ENCODE data around the gene MVK. TPM values are rescaled to one million over a fixed set of nuclear protein-coding genes. Genes with fewer than 3 reads are reported as not detected.

MVK gene
- total RNA-seq, 3 donors from 2014 or later, result 8.8 to 18.4 (median 17.6) TPM

DNA sequence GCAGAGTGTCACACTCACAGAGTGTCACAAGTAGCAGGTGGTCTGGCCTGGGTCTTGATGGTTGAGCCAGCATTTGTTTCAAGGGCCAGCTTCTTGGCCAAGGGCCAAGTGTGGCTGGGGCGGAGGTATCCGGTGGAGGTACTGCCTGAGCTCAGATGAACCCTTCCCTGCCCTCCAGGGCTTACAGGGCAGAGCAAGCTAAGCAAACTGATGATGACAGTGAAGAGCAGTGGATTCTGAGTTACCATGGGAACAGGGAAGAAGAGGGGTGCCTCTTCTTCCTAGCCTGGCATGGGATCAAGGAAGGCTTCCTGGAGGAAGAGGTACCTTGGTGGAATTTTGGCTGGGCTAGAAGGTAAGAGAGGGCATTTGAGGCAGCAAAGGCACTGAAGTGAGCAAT, 35.7 kb downstream of the MVK start:
- Histone ChIP-seq H3K4me3 (no peak overlapping the region), H3K27ac (no peak overlapping the region), H3K27me3 (peaks cover 0 to 8% of the 10 kb centered on the region in 2 donors), H3K9me3 (no peaks in the 10 kb centered on the region), H3K4me1 (no peaks in the 10 kb centered on the region), H3K36me3 (no peaks in the 10 kb centered on the region)
- DNase-seq (ENCODE audit: low spot score in 2 of 2), result no peak
- TF ChIP-seq POLR2AphosphoS5 (IDR thresholded peaks at IDR 0.05), result no peak
- intact Hi-C loops (cut with DNase I; ENCODE audit: low total_unique reads), result no loop called here

DNA sequence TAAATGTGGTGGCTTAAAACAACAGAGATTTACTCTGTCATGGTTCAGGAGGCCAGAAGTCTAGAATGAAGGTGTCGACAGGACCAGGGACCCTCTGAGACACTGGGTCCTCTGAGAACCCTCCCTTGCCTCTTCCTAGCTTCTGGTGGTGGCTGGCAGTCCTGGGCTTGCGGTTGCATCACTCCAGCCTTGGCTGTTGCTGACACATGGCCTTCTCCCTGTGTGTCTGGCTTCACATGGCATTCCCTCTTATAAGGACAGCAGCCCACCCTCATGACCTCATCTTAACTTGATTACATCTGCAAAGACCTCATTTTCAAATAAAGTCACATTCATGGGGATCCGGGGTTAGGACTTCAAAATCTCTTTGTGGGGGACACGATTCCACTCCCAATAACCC, 36.9 kb downstream of the MVK start:
- no peaks in the 10 kb centered on the region for H3K4me1 ChIP-seq
- H3K4me3 ChIP-seq, result no peak overlapping the region
- intact Hi-C loops (cut with DNase I; ENCODE audit: low total_unique reads), result no loop called here
- no peak for DNase-seq (ENCODE audit: low spot score in 2 of 2)
- no peaks in the 10 kb centered on the region for H3K36me3 ChIP-seq
- H3K27me3 ChIP-seq, result peaks cover 0 to 8% of the 10 kb centered on the region in 2 donors
- no peaks in the 10 kb centered on the region for H3K9me3 ChIP-seq
- TF ChIP-seq, protein P1, sequence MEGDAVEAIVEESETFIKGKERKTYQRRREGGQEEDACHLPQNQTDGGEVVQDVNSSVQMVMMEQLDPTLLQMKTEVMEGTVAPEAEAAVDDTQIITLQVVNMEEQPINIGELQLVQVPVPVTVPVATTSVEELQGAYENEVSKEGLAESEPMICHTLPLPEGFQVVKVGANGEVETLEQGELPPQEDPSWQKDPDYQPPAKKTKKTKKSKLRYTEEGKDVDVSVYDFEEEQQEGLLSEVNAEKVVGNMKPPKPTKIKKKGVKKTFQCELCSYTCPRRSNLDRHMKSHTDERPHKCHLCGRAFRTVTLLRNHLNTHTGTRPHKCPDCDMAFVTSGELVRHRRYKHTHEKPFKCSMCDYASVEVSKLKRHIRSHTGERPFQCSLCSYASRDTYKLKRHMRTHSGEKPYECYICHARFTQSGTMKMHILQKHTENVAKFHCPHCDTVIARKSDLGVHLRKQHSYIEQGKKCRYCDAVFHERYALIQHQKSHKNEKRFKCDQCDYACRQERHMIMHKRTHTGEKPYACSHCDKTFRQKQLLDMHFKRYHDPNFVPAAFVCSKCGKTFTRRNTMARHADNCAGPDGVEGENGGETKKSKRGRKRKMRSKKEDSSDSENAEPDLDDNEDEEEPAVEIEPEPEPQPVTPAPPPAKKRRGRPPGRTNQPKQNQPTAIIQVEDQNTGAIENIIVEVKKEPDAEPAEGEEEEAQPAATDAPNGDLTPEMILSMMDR (IDR thresholded peaks at IDR 0.05), result no peak
- TF ChIP-seq POLR2A (IDR thresholded peaks at IDR 0.05) (no peak), POLR2AphosphoS5 (IDR thresholded peaks at IDR 0.05) (no peak)
- H3K27ac ChIP-seq, result no peak overlapping the region

DNA sequence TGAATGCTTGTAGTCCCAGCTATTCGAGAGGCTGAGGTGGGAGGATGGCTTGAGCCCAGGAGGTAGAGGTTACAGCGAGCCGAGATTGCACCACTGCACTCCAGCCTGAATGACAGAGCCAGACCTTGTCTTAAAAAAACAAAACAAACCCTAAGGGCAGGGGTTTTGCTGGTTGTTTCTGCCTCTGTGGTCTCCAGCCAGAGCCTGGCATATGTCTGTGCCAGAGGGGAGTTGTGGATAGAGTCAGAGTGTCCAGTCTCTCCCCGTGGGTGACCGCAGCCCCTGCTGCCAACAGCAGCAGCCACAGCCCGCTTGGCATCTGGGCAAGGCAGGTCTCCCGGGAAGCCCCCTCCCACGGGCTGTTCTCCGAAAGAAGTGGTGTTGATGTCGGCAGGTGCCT, 37.6 kb downstream of the MVK start:
- intact Hi-C loops (cut with DNase I; ENCODE audit: low total_unique reads), result no loop called here
- H3K27me3 ChIP-seq, result peaks cover 0 to 8% of the 10 kb centered on the region in 2 donors
- no peaks in the 10 kb centered on the region for H3K36me3 ChIP-seq
- no peaks in the 10 kb centered on the region for H3K9me3 ChIP-seq
- no peaks in the 10 kb centered on the region for H3K4me1 ChIP-seq
- H3K4me3 ChIP-seq, result no peak overlapping the region
- TF ChIP-seq, protein P1 (IDR thresholded peaks at IDR 0.05), result no peak
- TF ChIP-seq POLR2AphosphoS5 (IDR thresholded peaks at IDR 0.05), result no peak
- TF ChIP-seq POLR2A (IDR thresholded peaks at IDR 0.05), result no peak
- no peak for DNase-seq (ENCODE audit: low spot score in 2 of 2)
- H3K27ac ChIP-seq, result no peak overlapping the region

DNA sequence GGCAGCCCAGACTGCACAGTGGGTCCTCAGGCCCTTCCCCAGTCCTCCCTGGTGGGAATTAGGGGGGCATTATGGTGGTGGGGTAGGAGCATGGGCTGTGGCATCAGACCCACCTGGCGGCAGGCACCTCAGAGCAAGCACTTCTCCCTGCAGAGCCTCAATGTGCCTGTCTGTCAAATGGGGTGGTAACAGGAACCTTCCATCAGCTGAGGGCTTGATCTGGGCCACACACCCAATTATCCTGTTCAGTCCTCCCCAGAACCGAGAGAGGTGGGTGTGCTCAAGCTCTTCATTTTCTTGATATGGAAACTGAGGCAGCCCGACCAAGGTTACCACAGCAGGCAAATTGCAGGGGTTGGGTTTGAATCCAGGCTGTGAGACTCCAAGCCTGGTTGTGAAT, 38.4 kb downstream of the MVK start:
- DNase-seq (ENCODE audit: low spot score in 2 of 2), result no peak
- H3K36me3 ChIP-seq, result no peaks in the 10 kb centered on the region
- no peak overlapping the region for H3K27ac ChIP-seq
- intact Hi-C loops (cut with DNase I; ENCODE audit: low total_unique reads), result no loop called here
- H3K4me1 ChIP-seq, result no peaks in the 10 kb centered on the region
- H3K27me3 ChIP-seq, result peaks cover 0 to 8% of the 10 kb centered on the region in 2 donors
- no peak for TF ChIP-seq POLR2AphosphoS5 (IDR thresholded peaks at IDR 0.05)
- no peak for TF ChIP-seq POLR2A (IDR thresholded peaks at IDR 0.05)
- TF ChIP-seq, protein P1 (IDR thresholded peaks at IDR 0.05), result no peak
- no peaks in the 10 kb centered on the region for H3K9me3 ChIP-seq
- H3K4me3 ChIP-seq, result no peak overlapping the region

DNA sequence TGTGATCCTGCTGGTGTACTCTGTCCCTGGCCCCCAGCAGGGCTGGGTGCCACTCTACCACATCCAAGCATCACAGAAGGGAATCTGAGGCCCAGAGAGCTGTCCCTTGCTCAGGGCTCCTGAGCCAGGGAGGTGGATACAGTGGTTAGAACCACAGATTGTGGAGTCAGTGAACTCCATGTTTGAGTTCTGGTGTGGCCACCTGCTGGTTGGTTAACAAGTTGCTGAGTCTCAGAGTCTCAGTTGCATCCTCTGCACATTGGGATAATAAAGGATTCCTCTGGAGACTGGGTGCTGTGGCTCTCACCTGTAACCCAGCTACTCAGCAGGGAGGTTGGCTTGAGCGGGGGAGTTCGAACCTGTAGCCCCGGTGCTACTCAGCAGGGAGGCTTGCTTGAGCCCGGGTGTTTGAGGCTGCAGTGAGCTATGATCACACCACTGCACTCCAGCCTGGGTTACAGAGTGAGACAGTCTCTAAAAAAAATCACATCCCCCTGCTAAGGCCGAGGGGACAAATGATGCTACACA, 39.4 kb downstream of the MVK start:
- TF ChIP-seq POLR2AphosphoS5 (IDR thresholded peaks at IDR 0.05), result no peak
- no peak for TF ChIP-seq POLR2A (IDR thresholded peaks at IDR 0.05)
- TF ChIP-seq, protein P1 (IDR thresholded peaks at IDR 0.05), result no peak
- H3K27ac ChIP-seq, result no peak overlapping the region
- no peaks in the 10 kb centered on the region for H3K36me3 ChIP-seq
- intact Hi-C loops (cut with DNase I; ENCODE audit: low total_unique reads), result no loop called here
- H3K4me3 ChIP-seq, result no peak overlapping the region
- DNase-seq (ENCODE audit: low spot score in 2 of 2), result no peak
- H3K9me3 ChIP-seq, result no peaks in the 10 kb centered on the region
- no peaks in the 10 kb centered on the region for H3K4me1 ChIP-seq
- peaks cover 0 to 8% of the 10 kb centered on the region in 2 donors for H3K27me3 ChIP-seq

All from breast epithelium (tissue), 4 donors.